HG03521 (cell line): ENCODE measurements around the gene ATP1B1.
"Not testable (repeated sequence)": the region's sequence is repeated elsewhere in the genome, so short reads cannot be mapped to it uniquely, and the experiment has no call there.

Experiments used
- ATAC-seq: cut with Tn5 transposase; IDR thresholded peaks from one replicate; pipeline ENCODE4 v1.9.1; 2021; ENCODE audit warnings: mild to moderate bottlenecking, moderate library complexity; ENCODE audit not compliant: unreplicated experiment

Gene ATP1B1

GRCh38 chr1:169115891-169116585, 9.5 kb downstream of the ATP1B1 start:
- ATAC-seq: no peak

GRCh38 chr1:169117014-169117413, 10.5 kb downstream of the ATP1B1 start:
- no peak for ATAC-seq

GRCh38 chr1:169117599-169117998, 11.1 kb downstream of the ATP1B1 start:
- no peak for ATAC-seq

- ATAC-seq: no peak
Observed at GRCh38 chr1:169118227-169118626, 11.7 kb downstream of the ATP1B1 start.

- ATAC-seq: no peak
Observed at GRCh38 chr1:169119405-169119804, 12.9 kb downstream of the ATP1B1 start.

GRCh38 chr1:169120066-169120465, 13.6 kb downstream of the ATP1B1 start:
- no peak for ATAC-seq

- no peak for ATAC-seq
Observed at GRCh38 chr1:169121146-169121923, 14.8 kb downstream of the ATP1B1 start.

- ATAC-seq: no peak
Observed at GRCh38 chr1:169122976-169123375, 16.5 kb downstream of the ATP1B1 start.

- ATAC-seq: no peak
Observed at GRCh38 chr1:169124459-169124858, 18.0 kb downstream of the ATP1B1 start.

- ATAC-seq: not testable (repeated sequence)
Observed at GRCh38 chr1:169125597-169125996, 19.1 kb downstream of the ATP1B1 start.

- no peak for ATAC-seq
Observed at GRCh38 chr1:169126335-169126734, 19.8 kb downstream of the ATP1B1 start.

GRCh38 chr1:169127305-169127704, 20.8 kb downstream of the ATP1B1 start:
- no peak for ATAC-seq

GRCh38 chr1:169128562-169128961, 22.1 kb downstream of the ATP1B1 start:
- ATAC-seq: no peak

GRCh38 chr1:169129109-169129784, 22.8 kb downstream of the ATP1B1 start:
- no peak for ATAC-seq

- no peak for ATAC-seq
Observed at GRCh38 chr1:169130683-169131082, 24.2 kb downstream of the ATP1B1 start.

- ATAC-seq: no peak
Observed at GRCh38 chr1:169132512-169133227, 26.2 kb downstream of the ATP1B1 start.

GRCh38 chr1:169133228-169133576, 26.7 kb downstream of the ATP1B1 start:
- no peak for ATAC-seq

GRCh38 chr1:169133801-169134502, 27.5 kb downstream of the ATP1B1 start:
- ATAC-seq: no peak

GRCh38 chr1:169137357-169137756, 30.9 kb downstream of the ATP1B1 start:
- no peak for ATAC-seq

GRCh38 chr1:169138866-169139670, 32.6 kb downstream of the ATP1B1 start:
- ATAC-seq: peak; percentile 88
